GM18909 (cell line): ENCODE data around the gene HOXA1.
"Not testable (repeated sequence)": the region's sequence is repeated elsewhere in the genome, so short reads cannot be mapped to it uniquely, and the experiment has no call there.

Source experiments
- ATAC-seq: cut with Tn5 transposase; IDR thresholded peaks from one replicate; pipeline ENCODE4 v1.9.1; 2021; ENCODE audit warnings: mild to moderate bottlenecking; ENCODE audit not compliant: unreplicated experiment, poor library complexity

Gene HOXA1

DNA sequence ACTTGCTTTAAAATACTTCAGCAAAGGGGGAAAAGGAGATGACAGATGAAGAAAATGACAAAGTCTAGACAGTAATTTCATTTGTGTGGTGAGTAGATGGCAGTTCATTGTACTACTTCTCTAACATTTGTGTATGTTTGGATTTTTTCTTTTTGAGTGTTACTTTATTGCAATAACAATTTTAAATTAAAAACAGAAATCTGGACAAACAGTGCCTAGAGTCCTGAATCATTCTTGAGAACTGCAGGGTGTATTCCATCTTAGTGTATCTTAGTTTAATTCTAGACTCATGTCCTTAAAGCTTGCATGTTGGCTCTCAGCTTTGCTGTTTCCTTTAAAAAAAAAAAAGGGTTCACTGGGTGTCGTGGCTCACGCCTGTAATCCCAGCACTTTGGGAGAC lies 31.1 kb downstream of the HOXA1 start:
- ATAC-seq: no peak

GRCh38 chr7:27064159-27064558 lies 31.6 kb downstream of the HOXA1 start:
- no peak for ATAC-seq

- ATAC-seq: no peak
Observed at GRCh38 chr7:27062946-27063345, 32.9 kb downstream of the HOXA1 start.

- no peak for ATAC-seq
Observed at GRCh38 chr7:27053153-27053552, 42.6 kb downstream of the HOXA1 start.

GRCh38 chr7:27051451-27051850 lies 44.3 kb downstream of the HOXA1 start:
- ATAC-seq: no peak

DNA sequence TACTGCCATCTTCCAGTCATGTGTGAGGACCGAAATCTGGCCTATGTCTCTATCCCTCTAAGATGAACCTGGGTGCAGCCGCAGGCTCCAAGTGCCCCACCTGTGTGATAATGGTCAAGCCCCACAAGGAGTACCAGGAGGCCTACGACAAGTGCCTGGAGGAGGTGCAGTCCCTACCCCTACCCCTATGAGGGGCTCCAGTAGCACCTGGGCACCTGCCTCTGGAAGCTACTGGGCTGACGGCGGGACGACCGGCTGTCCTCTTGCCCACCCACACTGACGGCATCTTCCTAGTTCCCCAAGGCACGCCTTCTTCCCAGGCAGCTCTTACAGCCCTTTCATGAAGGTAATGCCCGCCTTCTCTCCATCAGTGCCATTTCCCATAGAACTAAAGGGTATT lies 47.4 kb downstream of the HOXA1 start:
- ATAC-seq: no peak

DNA sequence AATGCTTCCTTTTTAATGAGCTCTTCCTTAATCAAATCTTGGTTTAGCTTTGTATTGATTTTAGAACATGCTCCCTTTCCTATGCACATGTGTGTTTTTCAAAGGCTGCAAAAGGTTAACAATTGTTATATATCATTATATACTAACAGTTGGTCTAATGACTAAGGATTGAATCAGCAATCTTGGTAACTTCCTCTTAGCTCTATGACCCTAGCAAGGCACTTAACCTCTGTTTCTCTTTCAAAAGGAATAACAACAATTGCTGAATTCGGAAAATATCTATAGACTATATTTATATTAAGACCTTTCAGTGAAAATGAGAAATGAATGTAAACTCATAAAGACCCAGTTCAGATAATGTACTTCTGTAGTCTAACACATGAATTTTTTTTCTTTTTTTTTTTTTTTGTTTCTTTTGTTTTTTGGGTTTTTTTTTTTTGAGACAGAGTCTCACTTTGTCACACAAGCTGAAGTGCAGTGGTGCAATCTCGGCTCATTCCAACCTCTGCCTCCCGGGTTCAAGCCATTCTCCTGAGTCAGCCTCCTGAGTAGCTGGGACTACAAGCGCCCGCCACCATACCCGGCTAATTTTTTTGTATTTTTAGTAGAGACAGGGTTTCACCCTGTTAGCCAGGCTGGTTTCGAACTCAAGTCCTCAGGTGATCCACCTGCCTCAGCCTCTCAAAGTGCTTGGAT lies 48.8 kb downstream of the HOXA1 start:
- no peak for ATAC-seq

DNA sequence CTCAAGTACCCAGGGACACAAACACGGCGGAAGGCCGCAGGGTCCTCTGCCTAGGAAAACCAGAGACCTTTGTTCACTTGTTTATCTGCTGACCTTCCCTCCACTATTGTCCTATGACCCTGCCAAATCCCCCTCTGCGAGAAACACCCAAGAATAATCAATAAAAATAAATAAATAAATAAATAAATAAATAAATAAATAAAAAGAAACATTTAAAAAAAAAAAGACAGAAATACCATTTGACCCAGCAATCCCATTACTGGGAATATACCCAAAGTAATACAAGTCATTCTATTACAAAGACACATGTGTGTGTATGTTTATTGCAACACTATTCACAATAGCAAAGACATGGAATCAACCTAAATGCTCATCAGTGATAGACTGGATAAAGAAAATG lies 49.8 kb downstream of the HOXA1 start:
- not testable (repeated sequence) for ATAC-seq

DNA sequence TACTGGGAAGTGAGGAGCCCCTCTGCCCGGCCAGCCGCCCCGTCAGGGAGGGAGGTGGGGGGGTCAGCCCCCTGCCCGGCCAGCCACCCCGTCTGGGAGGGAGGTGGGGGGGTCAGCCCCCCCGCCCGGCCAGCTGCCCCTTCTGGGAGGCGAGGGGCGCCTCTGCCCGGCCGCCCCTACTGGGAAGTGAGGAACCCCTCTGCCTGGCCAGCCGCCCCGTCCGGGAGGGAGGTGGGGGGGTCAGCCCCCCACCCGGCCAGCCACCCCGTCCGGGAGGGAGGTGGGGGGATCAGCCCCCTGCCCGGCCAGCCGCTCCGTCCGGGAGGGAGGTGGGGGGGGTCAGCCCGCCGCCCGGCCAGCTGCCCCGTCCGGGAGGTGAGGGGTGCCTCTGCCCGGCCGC lies 50.7 kb downstream of the HOXA1 start:
- not testable (repeated sequence) for ATAC-seq
